HG02852 (cell line): ENCODE results near the gene SBNO2.

Source experiments
- ATAC-seq: cut with Tn5 transposase; IDR thresholded peaks from one replicate; pipeline ENCODE4 v1.9.1; 2021; ENCODE audit warnings: mild to moderate bottlenecking, moderate library complexity; ENCODE audit not compliant: unreplicated experiment

SBNO2 gene

DNA sequence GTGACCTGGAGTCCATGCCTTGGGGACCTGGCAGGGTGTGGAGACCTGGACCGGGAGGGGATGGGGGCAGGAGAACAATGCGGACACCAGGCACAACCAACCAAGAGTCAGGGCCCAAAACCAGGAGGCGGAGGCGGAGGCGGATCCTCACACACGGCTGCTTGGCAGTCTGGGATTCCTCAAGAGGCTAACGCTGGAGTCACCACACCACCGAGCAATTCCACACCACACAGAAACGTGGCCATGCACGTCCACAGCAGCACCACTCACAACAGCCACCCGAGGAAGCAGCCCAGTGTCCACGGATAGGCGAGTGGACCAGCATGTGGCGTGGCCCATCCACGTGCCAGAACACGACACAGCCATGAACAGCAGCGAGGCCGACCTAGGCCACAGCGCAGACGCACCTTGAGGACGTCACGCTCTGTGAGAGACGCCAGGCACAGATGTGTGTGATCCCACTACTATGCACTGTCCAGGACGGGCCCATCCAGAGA, 17.7 kb downstream of the SBNO2 start:
- ATAC-seq: no peak

DNA sequence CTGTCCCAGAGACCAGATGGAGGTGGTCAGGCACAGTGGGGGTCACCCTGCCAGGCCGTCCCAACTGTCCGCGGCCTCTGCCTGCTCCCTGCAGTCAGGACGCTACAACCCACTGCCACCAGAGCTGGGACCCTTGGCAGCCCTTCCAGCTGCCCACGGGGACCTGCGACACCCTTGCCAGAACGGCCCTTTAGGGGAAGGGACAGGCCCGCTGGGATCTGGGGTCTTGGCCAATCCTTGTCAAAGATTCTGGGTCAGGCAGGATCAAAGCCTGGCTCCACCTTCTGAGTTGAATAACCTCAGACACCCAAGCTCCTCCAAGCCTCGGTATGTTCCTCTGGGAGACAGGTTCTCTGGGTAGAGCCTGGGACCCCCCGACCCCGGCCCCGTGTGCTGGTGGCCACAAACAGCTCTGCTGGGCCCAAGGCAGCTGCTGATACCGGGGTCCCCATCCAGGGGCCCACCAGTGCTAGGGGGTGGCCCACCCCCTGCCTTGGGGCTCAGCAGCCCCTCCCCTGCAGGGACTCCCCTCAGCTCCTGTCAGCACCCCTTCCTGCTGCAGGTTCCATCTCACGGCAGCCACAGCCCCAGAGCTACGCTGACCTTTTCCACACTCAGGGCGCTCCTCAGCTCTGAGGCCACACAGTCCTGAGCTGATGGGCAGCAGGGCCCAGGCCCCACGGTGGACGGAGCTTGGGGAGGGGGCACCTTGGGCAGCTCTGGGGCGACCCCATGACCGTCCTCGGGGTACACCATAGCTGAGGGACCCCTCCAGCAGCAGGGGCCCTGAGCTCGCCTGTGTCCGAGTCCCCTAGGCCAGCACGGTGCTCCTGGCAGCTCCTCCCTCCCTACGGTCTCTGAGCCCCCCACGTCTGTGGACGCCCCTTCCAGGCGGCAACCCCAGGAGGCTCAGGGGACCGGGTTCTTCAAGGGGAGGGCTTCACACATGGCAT, 18.4 kb downstream of the SBNO2 start:
- no peak for ATAC-seq

DNA sequence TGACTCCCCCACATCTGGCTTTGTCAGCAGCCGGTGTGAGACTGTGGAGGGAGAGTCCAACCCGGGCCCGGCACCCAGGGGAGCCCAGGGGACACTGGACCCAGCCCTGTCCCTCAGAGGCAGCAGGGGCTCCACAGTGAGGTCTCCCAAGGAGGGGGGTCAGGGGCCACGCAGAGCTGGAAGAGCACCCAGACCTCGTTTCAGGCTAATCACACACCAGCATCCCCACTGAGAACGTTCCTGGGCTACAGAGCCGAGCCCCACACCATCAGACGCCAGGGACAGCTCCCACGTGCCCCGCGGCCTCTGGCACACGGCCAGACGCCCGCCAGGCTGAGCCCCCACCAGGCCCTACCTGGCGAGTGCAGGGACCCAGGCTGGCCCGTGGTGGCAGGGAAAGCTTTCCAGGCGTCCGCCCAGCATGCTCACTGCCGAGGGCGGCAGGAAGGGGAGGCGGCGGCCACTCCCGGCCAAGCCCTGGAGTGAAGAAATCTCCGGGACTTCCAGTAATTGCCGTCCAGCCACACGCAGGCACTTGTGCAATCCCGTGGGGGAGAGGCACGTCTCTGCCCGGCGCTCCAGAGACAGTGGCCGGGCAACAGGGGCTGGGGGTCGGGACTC, 19.2 kb downstream of the SBNO2 start:
- ATAC-seq: no peak

DNA sequence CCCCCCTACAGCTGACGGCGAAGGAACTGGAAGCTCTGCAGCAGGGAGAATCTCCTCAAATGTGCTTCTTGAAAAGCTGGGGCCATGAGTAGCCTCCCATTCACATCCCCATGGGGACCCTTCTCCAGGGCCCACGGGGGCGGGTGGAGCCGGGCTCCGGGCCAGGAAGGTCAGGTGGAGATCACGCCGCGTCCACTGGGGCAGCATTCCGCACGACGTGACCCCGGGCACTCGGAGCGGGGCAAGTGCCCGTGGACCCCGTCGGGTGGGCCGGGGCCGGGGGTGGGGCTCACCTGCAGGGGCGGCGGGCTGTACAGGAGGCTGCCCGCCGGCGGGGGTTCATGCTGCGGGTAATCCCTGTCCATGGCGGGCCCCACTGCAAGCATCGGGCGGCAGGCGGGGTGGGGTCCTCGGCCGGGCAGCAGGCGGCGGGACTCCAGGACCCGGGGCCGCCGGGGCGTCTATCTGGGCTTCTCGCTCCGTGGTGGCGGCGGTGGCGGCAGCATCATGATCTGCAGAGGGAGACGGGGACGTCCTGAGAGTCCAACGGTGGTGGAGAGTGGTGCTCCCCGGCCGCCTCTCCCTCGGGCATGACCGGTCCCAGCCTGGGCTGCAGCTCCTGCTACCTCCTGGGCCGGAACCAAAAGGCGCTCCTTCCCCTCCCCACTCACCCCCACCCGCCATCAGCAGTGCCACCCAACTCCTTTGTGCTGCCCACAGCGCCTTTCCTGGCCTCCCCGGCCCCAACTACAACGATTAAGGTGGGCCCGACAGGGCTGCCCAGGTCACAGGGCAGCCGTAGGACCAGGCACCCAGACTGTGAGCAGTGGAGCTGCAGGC, 20.0 kb downstream of the SBNO2 start:
- no peak for ATAC-seq

DNA sequence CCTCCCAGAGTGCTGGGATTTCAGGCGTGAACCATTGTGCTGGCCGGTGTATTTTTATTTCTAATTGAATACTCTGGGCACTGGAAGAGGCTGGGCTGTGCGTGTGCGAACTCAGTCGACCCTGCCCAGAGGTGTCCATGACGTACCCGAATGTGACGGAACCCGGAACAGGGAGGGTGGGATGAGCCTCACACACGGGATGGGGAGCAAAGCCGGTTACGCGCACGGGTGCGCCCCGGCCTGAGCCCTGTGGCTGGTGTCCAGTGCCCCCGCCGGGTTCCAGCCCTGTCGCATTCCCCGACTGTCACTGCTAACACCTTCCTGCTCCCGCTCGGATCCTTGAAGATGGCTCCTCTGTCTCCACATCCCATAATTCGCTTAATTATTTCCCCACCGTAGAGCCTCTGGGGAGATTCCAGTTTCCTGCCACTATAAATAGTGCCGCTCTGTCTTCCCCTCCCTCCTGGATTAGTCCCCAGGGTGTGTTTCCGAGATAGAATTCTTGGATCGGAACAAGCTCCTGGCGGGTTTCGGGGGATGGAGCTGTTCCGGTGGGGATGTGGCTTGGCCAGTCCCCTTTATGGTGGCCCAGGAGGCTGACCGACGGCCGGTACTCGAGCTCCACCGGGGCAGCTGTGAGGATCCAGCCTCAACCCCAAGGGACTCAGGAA, 22.0 kb downstream of the SBNO2 start:
- ATAC-seq: no peak

DNA sequence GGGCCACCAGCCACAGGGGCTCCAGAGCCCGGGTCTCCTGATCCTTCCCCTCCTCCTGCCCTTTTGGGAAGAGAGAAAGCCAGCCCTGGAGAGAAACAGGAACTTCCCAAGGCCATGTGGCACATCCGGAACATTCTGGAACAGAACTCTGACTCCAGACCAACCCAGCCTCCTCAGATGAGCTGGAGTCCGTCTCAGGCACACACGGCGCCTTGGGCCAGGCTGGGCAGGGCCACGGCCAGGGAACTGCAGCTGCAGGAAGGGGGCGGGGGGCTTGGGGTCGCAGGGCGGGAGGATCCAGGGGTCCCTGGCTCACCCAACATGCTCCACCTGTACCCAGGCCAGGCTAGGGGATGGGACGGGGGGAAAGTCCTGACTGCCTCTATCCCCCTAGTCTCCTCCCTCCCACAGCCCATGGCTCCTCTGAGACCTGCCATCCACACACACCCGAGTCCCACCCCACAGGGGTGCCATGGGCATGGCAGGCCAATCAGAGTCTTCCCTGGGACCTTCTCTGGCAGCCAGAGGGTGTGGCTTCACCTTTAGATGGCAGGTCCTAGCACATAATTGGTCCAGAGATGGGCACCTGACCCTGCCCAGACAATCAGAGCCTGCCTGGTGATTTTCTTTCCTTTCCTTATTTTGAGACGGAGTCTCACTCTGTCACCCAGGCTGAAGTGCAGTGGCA, 22.9 kb downstream of the SBNO2 start:
- no peak for ATAC-seq

DNA sequence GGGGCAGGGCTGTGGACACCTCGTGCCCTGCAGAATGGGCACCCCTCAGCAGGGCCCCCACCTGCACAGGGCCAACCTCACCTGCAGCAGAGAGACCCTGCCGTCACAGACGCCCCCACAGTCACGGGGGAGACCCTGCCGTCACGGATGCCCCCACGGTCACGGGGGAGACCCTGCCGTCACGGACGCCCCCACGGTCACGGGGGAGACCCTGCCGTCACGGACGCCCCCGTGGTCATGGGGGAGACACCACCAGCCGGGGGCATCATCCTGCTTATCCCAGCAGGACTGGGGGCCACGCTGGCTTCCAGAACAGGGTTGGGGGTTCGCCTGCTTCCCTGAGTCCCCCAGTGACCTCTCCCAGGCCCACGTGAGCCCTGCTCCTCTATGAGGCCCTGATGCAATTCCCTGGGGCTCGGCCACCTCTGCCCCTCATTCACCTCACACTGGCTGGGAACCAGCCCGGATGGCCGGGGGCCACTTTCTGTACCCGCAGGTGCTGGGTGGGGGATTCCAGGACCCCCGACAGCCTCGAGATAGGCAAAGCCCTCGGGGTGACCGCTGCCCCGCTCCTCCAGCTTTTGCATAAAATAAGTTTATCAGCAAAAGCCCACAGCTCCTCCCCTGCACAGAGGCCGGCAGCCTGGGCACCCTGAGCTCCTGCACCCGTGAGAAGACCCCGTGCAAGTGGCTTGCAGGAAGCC, 23.6 kb downstream of the SBNO2 start:
- ATAC-seq: no peak

DNA sequence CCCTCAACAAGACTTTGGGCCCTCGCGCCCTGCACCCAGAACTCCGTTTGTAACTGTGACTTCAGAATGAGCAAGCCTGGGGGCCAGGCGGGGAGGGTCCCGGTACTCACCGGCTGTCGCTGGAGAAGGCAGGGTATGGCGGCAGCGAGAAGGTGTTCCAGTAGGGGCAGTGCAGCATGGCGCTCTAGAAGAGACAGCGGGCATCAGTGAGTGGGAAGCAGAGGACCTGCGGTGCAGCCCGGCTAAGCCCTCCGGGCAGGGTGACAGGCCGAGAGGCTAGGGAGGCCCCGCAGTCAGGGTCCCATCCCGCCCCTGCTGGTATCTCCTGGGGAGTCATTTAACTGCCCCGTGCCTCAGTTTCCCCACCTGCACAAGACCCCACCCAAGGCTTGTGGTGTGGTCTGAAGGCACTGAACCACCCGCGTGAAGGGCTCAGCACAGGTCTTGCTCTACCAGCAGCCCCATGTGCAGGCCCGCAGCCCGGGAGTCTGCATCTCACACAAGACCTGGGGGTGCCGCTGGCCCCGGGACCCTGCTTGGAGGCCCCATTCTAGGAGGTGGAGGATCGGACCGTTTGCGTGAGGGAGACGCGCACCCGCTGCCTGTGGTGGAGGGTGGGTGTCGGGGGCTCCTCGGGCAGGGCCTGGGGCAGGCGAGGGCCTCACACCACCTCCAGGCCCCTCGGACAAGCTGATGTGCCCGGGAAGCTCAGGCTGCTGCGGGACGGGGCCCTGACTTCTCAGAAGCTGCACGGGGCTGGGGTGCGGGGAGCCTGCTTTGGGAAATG, 24.6 kb downstream of the SBNO2 start:
- no peak for ATAC-seq

DNA sequence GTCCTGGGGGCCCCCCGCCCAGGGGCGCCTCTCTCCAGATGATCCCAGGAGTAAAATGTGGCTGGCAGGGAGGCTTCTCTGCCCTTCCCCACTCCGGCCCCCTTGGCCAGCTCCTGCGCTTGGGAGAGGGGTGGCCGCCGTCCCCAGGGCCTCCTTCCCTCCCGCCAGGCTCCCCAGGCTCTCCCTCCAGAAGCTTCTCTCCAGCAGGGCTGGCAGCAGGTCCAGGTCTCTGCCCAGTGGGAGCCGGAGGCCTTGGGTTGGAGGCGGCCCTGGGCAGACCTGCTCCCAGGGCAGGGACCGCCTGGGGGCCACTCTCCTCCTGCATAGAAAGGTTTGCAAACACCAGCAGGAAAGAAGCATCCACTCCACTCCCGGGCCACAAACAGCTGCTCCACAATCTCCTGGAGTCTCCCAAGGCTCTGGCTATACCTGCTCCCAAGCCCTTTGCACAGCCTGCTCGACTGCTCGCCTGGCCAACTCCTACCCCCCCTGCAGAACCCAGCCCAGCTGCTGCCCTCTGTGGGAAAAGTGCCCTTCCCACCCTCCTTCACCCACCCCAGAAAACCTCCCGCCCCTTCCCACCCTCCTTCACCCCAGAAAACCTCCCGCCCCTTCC, 26.0 kb downstream of the SBNO2 start:
- no peak for ATAC-seq

DNA sequence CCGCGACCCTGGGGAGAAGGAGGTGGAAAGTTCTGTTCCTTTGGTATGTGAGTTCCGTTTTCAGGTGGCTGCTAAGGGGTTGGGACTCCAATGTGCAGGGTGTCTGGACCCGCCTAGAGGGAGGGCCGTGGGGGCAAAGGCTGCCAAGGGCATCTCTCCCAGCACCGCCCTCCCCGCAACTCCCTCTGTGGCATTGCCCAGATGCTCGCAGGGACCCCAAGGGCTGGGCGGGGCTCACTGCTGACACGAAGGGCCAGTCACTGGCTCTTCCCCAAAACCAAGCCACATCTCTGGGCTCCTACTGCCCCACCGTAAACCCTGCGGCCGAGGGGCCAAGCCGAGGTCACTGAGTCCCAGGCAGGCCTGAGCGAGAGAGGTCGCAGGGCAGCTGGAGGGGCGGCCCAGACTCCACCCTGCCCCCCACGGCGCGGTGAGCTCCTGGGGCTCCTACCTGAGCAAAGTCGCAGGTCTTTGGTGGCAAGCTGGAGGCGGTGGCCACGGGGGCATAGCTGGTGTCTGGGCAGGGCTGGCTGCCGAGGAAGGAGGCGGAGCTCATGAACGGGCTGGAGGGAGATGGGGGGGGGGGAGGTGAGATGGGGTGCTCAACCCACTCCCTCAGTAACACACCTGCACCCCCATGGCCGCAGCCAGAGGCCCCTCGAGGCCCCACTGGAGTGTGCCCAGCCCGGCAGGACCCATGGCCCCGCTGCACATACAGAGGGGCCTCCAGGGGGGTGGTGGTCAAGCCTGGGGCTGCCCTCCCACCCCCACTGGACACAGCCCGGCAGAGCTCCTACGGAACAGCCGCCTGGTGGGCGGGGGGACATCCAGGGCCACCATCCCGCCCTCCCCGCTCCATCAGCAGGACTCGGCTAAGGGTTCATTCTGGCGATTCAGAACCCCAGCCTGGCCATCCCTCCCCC, 26.9 kb downstream of the SBNO2 start:
- no peak for ATAC-seq

DNA sequence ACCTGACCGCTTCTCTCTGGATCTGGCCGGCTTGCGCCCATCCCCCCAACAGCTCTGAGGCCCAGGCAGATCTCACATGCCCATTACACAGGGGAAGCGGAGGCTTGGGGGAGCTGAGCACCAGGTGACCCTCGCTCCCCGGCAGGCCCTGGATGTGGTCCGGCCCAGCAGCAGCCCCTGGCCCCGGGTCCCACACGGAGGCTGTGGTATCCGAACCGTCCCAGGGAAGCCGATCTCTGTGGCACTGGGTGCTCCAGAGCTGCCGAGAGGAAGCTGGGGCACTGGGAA, 27.7 kb downstream of the SBNO2 start:
- no peak for ATAC-seq

DNA sequence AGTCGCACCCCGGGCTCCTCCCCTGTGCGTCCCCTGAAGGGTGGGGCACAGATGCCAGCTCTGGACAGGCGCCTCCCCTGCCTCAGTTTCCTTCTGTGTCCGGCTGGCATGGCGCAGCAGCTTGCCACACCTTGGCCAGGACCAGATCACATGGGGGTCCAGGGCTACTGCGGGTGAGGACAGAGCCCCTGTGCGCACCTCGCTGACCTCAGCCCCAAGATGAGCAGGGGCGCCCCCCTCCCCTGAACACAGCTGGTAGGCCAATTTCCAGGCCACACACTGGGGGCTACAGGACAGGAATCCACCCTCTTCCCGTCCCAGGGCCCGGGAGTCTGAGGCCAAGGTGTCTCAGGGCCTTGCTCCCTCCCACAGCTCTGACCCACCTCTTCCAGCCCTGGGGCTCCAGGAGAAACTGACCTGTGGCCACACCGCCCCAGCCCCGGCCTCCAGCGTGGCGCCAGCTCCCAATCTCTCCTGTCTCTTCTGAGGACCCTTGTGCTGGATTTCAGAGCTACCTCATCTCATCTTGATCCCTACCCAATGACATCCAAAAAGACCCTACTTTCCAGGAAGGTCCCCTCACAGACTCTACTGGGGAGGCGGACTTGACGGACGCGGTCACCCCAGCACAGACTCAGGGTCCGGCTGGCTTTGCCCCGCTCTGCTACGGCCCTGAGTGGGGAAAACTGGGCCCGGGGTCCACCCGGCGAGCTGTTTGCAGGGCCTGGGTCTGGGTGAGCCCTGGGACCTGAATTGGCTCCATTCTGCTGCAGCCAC, 28.2 kb downstream of the SBNO2 start:
- ATAC-seq: no peak

DNA sequence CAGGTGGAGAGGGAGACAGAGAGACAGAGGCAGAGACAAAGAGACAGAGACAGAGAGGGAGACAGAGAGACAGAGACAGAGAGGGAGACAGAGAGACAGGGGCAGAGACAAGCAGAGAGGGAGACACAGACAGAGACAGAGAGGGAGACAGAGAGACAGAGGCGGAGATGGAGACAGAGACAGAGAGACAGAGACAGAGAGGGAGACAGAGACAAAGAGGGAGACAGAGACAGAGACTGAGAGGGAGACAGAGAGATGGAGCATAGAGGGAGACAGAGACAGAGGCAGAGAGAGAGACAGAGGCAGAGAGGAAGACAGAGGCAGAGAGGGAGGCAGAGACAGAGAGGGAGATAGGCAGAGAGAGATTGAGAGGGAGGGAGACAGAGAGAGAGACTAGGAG, 29.3 kb downstream of the SBNO2 start:
- ATAC-seq: no peak

DNA sequence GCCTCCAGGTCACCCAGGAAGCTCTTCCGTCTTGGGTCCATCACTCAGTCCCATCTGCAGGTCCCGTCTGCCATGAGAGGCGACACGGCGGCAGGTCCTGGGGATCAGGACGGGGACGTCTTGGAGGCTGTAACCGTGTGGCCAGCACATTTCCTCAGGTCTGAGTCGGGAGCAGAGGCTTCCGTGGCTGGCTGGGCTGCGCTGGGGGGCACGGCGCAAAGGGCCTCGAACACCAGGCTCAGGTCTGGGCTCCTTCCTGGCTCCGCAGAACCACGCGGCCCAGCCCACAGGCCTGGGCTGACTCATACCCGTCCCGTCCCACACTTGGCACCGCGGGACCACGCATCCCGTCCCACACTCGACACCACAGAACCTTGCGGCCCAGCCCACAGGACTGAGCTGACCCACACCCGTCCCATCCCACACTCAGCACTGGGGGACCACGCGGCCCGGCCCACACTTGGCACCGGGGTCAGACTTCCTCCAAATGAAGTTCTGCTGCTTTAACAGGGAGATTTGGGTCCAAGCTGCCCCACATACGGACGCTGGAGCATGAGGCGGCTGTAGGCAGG, 30.2 kb downstream of the SBNO2 start:
- no peak for ATAC-seq

DNA sequence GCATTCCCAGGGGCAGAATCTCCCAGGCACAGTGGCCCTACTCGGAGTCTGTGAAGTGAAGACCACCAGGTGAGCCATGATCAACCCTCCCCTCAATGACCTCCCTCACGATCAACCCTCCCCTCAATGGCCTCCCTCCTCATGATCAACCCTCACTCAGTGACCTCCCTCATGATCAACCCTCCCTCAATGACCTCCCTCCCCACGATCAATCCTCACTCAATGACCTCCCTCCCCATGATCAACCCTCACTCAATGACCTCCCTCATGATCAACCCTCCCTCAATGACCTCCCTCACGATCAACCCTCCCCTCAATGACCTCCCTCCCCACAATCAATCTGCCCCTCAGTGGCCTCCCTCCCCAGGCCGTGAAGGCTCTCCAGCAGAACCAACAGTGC, 32.1 kb downstream of the SBNO2 start:
- ATAC-seq: no peak

DNA sequence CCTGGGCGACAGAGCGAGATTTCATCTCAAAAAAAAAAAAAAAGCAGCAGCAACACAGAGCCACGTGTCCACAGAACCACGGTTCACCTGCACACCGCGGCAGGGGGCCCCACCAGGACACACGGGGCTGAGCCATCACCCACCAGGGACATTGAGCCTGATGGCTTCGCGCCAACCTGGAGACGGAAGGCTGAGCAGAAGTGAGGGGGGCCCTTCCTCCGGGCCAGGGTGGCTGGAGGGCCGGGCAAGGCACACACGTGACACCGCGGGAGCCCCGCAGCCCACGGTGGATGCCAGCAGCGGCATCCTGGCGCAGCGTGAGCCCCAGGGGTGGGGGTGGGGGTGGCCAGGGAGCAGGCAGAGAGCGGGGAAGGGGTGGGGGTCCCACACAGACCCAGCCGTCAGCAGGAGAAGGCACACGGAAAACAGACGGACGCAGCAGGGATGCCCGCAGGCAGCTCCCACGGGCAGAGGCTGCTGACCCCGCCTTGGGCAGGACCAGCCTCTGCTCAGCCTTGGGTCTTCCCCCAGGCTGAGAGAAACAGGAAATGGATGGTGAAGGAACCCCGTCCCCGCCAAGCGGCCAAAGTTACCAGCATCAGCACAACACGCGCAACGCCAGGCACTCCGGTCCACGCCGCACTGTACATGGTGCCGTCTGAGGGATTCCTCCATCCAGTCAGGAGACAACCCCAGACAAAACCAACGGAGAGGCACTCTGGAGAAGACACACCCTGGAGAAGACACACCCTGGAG, 33.6 kb downstream of the SBNO2 start:
- ATAC-seq: no peak
